Activated CD4-positive, alpha-beta T cell treated with anti-CD3 and anti-CD28 coated beads, Interleukin-2, amount 50 U/mL, for 24 hours (primary cell): ENCODE measurements around the gene TEAD2.

Experiments
- DNase-seq, 2 donors: peaks; one replicate each; pipeline ENCODE4 v3.0.0-alpha.2; 2020; ENCODE audit warnings: low read depth in 1 of 2, low spot score in 1 of 2

The TEAD2 gene

DNA sequence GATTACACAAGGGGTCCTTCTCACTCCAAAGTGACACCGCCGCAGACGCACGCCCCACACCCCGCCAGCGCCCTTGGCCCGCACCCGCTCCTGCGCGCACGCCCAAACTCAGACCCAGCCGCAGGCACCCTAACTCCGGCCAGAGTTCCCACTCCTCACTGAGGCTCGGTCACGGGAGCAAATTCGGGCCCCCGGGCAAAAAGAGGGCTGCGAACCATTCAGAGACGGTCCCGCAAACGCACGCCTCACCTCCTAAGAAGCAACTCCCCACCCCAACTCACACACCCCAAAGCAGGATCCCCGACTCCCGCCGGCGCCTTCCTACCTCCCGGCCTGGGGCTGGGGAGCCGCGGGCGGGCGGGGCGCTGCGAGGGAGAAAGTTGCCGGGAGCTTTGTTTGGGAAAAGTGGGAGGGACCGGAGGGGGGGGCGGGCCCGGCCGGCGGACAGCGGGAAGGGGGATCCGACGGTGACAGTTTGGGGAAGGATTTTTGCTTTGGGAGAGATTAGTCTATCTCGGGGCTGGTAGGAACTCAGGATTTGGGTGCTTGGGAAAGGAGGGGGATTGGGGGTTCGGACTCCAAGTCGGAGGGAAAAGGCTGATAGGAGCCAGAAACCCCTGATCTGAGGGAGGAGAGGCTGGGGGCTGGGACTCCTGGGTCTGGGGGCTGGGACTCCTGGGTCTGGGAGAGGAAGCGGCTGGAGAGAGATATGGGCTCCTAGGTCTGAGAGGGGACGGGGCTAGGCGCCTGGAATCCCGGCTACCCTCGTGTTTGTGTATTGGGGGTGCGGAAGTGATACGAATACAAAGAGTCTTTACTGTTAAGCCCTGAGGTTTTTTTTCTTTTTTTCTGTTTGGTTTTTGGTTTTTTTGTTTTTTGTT lies at the start of gene TEAD2:
TEAD2 (minus strand) TSS at position 369 of the 881 bp plus-strand sequence. CDS start 2,341 bp downstream, outside the sequence.
- no peak for DNase-seq

DNA sequence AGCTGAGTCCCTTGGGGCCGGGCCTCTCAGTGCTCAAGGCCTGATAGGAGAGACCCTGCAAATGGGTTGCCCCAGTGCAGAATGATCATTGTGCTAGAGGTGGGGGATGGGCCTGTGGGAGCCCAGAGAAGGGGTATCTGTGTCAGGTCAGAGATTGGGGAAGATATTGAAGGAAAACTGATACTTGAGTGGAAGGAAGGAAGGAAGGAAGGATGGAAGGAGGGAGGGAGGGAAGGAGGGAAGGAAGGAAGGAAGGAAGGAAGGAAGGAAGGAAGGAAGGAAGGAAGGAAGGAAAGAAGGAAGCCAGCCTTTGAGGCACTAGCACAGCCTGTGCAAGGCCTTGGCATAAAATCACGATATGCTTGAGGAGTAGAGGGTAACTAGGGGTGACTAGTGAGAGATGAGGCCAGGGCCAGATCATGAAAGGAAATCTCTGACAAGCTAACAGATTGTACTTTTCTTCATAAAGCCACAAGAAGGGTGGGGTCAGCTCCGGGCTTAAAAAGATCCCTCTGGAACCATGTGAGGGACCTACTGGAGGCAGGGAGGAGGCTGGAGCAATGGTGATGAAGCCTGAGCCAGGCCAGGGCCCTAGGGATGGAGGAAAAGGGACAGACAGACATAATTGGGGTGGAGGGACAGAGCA lies 49.6 kb upstream of the TEAD2 start:
- no peak for DNase-seq

DNA sequence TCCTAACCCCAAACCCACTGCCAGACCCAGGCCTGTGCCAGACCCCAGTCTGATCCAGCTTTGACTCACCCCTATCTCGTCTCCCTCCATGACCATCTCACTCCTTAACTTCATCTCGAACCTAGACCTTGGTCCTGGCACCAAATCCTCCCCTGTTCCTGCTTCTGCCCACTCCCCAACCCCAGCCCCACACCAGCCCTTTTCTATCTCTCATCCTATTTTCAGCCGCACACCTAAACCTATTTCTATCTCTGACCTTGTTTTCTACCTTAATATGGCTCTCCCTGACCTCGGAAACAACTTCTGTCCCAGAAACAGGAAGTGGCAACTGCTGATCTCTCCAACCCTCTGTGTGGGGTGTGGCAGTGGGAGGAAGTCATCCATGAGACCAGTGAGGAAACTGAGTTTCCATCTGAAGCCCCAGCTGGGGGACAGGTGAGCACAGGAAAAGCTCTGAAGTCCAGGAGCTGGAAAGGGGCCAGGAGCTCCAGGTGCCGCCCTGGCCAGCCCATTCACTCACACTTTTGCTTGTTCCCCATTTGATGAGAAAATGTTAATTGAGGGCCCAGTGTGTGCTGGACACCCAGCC lies 47.3 kb upstream of the TEAD2 start:
- no peak for DNase-seq

DNA sequence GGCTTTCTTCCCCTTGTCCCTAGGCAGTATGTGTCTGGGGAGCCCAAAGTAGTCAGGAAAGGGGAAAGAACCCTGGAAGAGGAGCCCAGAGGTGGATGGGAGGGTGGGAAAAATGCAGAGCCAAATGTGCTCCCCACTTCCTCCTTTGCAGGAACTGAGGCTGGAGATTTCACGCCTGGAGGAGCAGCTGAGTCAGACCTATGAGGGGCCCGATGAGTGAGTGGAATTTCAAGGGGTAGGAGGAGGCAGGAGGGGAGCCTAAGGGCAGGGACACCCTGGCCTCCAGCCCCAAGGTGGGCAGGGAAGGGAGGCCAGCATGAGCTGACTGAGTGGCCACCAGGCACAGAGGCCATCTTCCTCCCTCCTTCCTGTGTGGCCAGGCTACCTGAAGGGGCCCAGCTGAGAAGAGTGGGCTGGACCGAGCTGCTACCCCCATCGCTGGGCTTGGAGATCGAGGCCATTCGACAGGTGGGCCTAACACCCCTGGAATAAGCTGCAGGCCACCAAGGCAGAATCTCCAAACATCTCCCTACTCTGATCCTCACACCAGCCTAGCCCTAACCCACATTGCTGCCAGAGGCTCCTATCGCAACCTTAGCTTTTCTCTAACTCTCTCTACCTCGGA lies 46.7 kb upstream of the TEAD2 start:
- no peak for DNase-seq

DNA sequence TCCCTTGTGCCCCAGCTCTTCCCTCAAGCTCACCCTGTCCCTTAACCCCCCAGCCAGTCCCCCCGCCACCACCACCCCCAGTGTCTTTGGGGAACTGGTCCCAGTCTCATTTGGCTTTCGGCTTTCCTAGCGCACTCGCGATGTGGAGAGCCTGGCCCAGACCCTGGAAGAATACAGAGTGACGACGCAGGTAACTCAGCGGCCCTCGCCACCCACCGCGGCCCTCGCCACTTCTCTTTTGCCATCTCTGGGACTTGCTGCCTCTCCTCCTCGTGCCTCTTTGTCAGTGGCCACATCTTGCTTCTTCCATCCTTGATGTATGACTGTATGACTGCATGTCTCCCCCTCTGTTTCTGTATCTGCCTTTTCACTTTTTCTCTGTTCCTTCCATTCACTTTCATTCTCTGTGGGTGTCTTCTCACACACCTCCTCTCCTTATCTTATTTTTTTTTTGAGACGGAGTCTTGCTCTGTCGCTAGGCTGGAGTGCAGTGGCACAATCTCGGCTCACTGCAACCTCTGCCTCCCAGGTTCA lies 45.3 kb upstream of the TEAD2 start:
- DNase-seq: no peak

DNA sequence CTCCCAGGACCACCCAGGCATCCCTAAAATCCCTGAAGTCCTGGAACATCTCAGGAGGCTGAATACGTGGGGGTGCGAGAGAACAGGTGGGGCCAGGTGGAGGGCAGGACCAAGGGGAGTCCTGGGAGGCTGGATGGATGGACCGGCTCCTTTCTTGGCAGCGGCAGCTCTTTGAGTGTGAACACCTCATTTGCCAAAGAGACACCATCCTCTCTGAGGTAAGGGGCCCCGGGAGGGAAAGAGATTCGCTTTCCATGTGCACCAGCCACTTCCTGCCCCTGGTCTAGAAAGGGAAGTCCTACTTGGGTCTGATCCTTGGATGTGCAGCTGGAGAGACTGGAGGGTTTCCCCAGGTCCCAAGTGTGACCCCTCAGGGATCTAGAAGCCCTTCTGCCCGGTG lies 44.9 kb upstream of the TEAD2 start:
- no peak for DNase-seq

DNA sequence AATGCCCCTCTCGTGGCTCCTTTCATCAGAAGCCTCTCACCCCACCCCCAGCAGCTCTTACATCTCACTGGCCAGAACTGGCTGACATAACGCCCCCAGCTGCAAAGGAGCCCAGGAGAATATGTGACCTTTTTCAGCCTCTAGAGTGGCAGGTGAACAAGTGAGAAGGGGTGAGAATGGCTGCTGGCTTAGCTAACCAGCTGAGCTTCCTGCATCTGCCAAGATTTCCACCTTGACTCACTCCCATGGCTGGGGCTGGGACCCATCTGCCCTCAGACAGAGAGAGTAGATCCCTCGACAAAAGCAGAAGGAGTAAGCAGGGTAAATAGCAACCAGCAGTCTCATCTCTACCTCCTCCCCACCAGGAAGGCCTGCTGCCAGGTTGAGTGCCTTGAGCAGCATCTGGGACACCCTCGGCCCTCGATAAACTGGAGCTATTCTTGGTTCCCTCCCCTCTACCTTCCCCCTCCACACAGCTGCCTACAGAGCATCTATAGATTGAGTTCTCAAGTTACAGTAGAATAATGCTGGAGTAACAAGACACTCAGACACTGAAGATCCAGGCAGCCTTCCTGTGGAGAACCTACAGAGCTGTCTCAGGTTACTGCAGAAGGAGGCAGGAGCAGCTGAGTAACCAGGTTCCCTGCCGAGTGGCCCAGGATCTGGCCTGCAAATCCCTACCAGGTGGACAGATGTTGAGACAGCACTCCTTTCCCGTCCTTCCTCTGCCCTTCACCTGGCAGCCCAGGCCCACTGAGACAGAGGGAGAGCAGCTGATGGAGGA lies 41.4 kb upstream of the TEAD2 start:
- DNase-seq: no peak

DNA sequence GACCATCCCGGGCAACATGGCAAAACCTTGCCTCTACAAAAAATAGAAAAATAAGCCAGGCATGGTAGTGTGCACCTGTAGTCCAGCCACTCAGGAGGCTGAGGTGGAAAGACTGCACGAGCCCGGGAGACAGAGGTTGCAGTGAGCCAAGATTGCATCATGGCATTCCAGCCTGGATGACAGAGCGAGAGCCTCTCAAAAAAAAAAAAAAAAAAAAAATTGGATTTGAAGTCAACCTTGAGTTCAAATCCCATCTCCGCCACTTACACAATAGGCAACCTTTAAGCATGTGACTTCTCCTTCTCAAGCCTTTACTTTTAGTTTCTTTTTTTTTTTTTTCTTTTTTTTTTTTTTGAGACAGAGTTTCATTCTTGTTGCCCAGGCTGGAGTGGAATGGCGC lies 37.8 kb upstream of the TEAD2 start:
- DNase-seq: no peak

DNA sequence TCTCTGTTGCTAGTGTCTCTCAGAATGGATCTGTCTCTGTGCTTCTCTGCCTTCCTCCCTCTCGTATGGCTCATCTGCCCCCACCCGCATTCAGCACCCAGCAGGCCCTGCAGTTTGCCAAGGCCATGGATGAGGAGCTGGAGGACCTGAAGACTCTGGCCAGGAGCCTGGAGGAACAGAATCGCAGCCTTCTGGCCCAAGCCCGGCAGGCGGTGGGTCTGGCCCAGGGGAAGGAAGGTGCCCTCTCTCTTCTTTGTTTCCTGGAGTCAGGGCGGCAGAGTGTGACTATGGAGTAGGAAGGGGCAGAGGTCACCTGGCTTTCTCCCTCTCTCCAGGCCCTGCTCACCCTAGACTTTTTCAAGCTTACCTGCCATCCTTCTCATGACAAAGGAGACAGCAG lies 36.7 kb upstream of the TEAD2 start:
- no peak for DNase-seq

DNA sequence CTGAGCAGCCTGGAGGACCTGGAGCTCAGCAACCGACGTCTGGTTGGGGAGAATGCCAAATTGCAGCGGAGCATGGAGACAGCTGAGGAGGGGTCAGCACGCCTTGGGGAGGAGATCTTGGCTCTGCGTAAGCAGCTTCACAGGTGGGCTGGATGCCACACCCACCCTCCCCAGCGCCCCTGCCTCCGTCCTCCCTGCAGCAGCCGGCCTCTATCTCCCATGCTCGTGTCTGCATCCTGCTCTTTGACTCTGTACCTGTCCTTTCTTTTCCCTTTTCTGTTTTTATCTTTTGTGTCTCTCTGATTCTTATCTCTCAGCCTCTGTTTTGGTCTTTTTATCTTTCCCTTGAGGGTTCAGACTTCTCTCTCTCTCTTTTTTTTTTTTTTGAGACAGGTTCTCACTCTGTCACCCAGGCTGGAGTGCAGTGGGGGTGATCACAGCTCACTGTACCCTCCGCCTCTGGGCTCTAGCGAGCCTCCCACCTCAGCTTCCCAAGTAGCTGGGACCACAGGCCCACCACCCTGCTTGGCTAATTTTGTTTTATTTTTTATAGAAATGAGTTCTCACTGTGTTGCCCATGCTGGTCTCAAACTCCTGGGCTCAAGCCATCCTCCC lies 35.9 kb upstream of the TEAD2 start:
- no peak for DNase-seq

DNA sequence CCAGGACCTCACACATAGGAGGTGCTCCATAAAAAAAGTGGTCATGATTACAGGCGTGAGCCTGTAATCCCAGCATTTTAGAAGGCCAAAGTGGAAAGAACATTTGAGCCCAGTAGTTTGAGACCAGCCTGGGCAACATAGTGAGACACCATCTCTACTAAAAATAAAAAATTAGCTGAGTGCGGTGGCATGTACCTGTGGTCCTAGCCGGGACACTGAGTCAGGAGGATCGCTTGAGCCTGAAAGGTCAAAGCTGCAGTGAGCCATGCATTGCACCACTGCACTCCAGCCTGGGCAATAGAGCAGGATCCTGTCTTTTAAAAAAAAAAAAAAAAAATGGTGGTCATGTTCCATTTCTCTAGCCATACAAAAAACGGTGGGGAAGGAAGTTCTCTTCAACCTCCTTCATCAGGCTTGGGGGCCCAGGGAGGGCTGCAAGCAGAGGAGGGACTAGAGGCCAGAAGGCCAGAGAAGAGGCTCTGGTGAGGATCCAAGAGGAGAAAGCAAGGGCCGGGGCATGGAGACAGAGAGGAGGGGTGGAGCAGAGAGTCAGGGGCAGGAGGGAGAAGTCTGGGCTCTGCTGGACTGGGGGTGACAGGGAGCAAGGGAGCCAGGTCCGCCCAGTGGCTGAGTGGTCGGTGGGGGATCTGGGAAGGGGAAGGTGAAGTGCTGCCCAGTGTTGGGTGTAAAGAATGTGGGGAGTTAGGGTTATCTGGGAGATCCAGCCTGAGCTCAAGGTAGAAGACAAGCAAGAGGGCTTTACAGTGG lies 34.7 kb upstream of the TEAD2 start:
- no peak for DNase-seq

DNA sequence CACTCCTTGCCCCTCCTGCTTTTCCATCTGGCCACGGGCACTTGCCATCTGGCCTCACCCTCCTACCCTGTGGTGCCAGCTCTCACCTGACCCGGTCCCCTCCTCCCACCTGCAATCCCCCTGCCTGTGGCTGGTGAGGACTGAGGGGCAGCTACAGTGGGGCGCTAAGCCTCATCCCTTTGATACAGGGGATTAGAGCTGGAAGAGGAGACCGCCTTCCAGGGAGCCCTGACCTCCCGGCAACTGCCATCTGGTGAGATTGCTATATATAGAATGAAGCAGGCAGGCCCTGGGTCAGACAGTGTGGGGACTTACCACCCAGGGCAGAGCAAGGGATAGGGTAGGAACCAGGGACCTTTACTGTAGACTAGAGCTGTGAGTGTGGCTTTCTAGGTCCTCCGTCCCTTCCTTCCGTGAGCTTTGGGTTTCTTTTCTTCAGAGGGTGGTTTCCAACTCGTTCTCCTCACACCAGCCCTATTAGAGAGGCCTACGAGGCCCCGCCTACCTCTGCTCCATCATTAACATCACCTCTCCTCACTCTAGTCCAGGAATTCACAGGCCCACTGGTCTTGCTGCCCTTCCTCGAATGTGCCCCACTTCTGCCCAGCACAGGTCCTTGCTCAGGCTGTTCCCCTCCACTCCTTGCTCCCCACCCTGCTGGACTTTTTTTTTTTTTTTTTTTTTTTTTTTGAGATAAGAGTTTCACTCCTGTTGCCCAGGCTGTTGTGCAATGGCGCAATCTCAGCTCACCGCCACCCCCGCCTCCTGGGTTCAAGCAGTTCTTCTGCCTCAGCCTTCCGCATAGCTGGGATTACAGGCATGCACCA lies 33.6 kb upstream of the TEAD2 start:
- no peak for DNase-seq

DNA sequence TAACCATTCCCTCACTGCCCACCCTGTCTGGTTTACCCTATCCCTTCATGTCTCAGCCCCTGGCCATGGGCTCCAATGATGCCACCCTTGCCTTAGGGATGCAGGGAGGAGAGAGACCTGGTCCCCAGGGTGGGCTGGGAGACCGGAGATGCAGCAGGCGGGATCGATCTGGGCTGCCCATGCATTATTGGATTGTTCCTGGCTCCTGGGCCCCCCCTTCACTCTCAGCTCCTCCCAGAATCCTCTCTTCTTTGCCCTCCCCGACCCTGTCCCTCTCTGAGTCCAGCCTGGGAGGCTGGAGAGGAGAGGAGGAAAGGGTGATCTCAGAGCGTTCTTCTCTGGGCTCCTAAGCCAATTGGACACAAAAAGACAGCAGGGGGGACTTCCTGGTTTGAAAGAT lies 31.7 kb upstream of the TEAD2 start:
- DNase-seq: no peak

DNA sequence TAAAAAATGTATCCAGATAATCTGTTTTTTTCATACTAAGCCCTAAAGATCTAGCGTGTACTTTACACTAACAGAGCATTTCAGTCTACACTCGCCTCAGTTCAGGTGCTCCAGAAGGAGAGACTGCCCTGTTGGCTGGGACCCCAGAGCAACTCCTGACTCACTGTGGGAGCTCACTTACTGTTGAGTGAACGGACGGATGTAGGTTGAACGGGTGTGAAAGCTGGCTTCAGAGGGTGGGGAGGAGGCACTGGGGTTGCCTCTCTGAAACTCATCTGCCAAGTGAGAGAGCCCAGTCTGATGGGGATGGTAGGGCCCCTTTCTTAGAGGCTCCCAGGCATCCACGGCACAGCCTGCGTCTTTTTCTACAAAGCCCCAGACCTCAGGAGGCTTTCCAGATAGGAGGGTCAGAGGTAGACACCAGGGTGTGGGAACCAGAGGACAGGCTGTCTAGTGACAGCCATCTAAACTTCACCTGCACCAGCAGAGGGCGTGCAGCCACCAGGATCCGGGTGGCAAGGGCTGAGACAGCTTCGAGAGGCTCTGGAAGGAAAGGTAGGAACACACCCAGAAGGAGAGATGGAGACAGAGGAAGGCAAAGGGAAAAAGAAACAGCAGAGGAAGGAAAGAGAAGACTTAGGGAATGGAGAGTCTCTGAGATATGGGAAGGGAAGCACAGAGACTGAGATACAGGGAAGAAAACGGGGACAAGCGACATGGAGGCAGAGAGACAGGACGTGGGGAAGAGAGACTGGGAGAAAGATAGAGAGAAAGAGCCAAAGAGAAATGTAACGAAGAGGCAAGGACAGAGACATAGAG lies 29.6 kb upstream of the TEAD2 start:
- DNase-seq: peak; percentile 47 to 73

DNA sequence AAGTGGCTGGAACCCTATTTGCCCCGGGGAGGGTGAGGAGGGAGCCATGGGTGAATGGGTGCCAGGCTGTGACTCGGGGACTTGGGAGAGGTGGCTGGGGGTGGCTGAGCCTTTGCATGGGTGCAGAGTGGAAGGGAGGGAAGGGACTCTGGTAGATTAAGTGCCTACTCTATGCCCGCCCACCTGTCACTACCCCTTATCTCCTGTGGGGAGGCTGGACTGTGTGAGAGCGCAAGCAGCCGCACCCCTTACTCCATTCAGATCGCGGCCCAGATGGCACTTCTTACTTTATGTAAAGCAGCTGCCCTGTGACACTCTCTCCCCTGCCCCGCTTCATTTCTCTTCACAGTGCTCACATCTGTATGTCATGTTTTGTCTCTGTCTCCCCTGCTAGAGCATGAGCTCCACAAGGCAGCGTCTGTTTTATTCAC lies 28.7 kb upstream of the TEAD2 start:
- no peak for DNase-seq

DNA sequence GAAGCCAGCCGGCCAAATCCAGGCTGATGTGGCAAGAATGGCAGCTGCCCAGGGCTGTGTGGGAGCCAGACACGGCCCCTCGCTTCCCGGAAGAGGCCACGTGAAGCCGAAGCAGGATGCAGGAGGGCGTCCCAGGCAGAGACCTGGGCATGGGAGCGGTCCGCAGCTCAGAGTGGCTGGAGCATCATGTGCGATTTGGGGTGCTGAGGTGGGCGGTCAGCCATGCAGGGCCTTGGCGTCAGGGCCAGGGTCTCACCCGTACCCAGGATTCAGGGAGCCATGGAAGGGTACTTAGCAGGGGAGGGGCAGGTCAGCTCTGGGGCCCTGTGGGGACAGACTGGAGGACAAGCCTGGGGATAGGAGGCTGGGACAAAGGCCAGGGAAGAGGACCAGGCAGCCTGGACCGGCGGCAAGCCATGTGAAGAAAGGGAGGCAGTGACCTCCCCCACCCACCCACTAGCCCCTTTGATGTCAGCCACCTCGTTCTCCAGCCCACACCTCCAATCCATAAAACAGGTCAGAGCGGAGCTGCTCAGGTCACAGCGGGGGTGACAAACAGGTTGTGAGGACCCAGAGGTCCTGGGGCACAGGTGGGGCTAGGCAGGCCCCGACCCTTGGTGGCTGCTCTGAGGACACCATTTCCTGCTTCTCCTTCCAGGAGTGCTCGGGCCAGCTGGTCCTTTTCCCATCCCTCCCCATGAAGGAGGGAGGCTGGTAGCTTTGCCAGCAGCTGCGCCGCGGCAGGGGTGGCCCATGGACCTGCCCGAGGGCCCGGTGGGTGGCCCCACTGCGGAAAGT lies 28.1 kb upstream of the TEAD2 start:
- no peak for DNase-seq

DNA sequence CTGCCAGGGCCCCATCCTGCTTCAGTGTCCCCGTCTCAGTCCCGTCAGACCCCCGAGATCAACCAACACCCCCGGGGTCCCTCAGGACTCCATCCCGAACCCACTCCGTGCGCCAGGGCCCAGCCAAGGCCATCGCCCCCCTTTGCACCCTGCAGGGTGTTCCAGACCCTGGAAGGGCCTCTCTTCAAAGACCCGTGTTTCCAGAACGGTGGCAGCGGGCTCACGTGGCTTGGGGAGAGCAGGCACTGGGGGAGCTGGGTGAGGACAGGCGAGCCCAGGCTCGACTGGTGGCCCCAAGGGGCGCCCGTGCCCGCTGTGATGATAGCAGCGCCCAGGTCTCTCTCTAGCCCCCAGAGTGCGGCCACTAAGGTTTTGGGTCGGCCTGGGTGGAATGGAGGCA lies 27.2 kb upstream of the TEAD2 start:
- no peak for DNase-seq
